Lung (tissue), 12 donors: ENCODE results near the gene ABCG5. TPM values are rescaled to one million over a fixed set of nuclear protein-coding genes. Genes with fewer than 3 reads are reported as not detected.

ENCODE experiments used
- ATAC-seq: fragments of 200-7000 bp; cut with Tn5 transposase; one replicate; pipeline ENCODE4 v1.9.1; 2020; ENCODE audit warnings: moderate number of reproducible peaks; ENCODE audit not compliant: insufficient read depth, low FRiP score
- DNase-seq, 3 donors: peaks; one replicate each; pipeline ENCODE4 v3.0.0-alpha.2; 2013 to 2017
- H3K27ac ChIP-seq, 2 donors: one replicate each; pipeline ENCODE4 v1.5.1; 2013; ENCODE audit warnings: mild to moderate bottlenecking in 2 of 2, moderate library complexity in 2 of 2, control low read depth in 1 of 2, inconsistent platforms in 1 of 2, low read depth in 1 of 2, low read length in 1 of 2
- H3K27me3 ChIP-seq, 3 donors: one replicate each; pipeline ENCODE4 v1.5.1; 2013; ENCODE audit warnings: low read length in 2 of 3; ENCODE audit not compliant: control insufficient read depth in 3 of 3, insufficient read depth in 3 of 3
- H3K36me3 ChIP-seq, 4 donors: one replicate each; pipeline ENCODE4 v1.5.1; 2013; ENCODE audit warnings: low read length in 4 of 4, mild to moderate bottlenecking in 1 of 4, moderate library complexity in 1 of 4; ENCODE audit not compliant: control insufficient read depth in 4 of 4, insufficient read depth in 4 of 4
- H3K4me1 ChIP-seq, 5 donors: one replicate each; pipeline ENCODE4 v1.5.1; 2013; ENCODE audit warnings: low read length in 5 of 5, mild to moderate bottlenecking in 2 of 5, moderate library complexity in 1 of 5; ENCODE audit not compliant: control insufficient read depth in 5 of 5, insufficient read depth in 5 of 5
- H3K4me3 ChIP-seq: one replicate; pipeline ENCODE4 v1.5.1; 2013; ENCODE audit warnings: mild to moderate bottlenecking, control low read depth, moderate library complexity
- H3K9ac ChIP-seq, 2 donors: one replicate each; pipeline ENCODE4 v1.5.1; 2013; ENCODE audit warnings: low read length in 2 of 2, control low read depth in 1 of 2; ENCODE audit not compliant: insufficient read depth in 1 of 2
- H3K9me3 ChIP-seq, 4 donors: one replicate each; pipeline ENCODE4 v1.5.1; 2013; ENCODE audit warnings: low read length in 3 of 4, mild to moderate bottlenecking in 1 of 4, moderate library complexity in 1 of 4; ENCODE audit not compliant: control insufficient read depth in 4 of 4, insufficient read depth in 3 of 4
- WGBS, 2 donors: extraction: QIAGEN DNeasy Blood & Tissue Kit; methylation state at CpG; one replicate each; pipeline ENCODE4 v1.1.7; 2013; 5-methylcytosine and 5-hydroxymethylcytosine counted together
- polyA plus RNA-seq, 2 donors: library from polyadenylated mRNA; stranded (reverse); fragments of 200-250 nt; gene quantifications; one replicate each; pipeline ENCODE4 v1.2.1, GENCODE V29; 2013
- total RNA-seq, 2 donors: library from RNA; depleted of rRNA in 1 of 2; stranded (reverse); fragments of >200 nt in 1 of 2; gene quantifications; one replicate each; pipeline ENCODE4 v1.2.1, GENCODE V29; 2014 to 2021
- TF ChIP-seq, protein P1 (sequence below): IDR thresholded peaks from 2 replicates; pipeline ENCODE4 v1.5.1; 2012; ENCODE audit warnings: mild to moderate bottlenecking; ENCODE audit errors: control extremely low read depth, extremely low read depth
- donor health status: control.
- donor health status: control.
- donor health status: Bipolar disorder and iron deficiency.
- donor health status: healthy.
- donor health status: DM: yes; HTN: yes; CAD: no.

The ABCG5 gene
- total and polyA plus RNA-seq, 4 donors: 0.09 TPM; not detected in 3

DNA sequence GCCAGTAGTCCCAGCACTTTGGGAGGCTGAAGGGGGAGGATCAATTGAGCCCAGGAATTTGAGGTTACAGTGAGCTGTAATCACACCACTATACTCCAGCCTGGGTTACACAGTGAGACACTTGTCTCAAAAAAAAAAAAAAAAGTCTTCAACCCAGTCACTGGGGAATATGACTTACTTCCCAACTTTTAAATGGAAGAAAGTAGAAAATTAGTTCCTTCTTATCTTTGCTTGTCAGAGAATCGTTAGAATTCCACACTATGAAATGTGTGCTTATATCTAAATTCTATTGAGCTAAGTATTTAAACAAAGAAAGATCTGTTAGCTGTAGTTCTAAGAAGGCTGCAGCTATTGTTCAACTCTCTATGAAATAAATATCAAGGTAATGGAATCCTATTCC is 42.4 kb downstream of the ABCG5 start:
- ATAC-seq (no peak), DNase-seq (no peak)
- Histone ChIP-seq H3K36me3 (peaks cover 2 to 38% (median 8%) of the 10 kb centered on the region in 4 donors), H3K9me3 (no peaks in the 10 kb centered on the region), H3K27me3 (no peaks in the 10 kb centered on the region), H3K27ac (no peak overlapping the region), H3K9ac (no peak overlapping the region), H3K4me3 (no peak overlapping the region), H3K4me1 (peaks cover 0 to 29% (median 0%) of the 10 kb centered on the region in 5 donors)
- TF ChIP-seq, protein P1, sequence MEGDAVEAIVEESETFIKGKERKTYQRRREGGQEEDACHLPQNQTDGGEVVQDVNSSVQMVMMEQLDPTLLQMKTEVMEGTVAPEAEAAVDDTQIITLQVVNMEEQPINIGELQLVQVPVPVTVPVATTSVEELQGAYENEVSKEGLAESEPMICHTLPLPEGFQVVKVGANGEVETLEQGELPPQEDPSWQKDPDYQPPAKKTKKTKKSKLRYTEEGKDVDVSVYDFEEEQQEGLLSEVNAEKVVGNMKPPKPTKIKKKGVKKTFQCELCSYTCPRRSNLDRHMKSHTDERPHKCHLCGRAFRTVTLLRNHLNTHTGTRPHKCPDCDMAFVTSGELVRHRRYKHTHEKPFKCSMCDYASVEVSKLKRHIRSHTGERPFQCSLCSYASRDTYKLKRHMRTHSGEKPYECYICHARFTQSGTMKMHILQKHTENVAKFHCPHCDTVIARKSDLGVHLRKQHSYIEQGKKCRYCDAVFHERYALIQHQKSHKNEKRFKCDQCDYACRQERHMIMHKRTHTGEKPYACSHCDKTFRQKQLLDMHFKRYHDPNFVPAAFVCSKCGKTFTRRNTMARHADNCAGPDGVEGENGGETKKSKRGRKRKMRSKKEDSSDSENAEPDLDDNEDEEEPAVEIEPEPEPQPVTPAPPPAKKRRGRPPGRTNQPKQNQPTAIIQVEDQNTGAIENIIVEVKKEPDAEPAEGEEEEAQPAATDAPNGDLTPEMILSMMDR: no peak
- 70 to 92% methylated on average over 1 of the region's 1 CpG for WGBS, 2 donors

GRCh38 chr2:43794956-43795355 is 43.7 kb downstream of the ABCG5 start:
- peaks cover 0 to 39% (median 0%) of the 10 kb centered on the region in 5 donors for H3K4me1 ChIP-seq
- ATAC-seq (no peak), DNase-seq (peak in 2 of 3 donors; percentile 56 to 67)
- no peak overlapping the region for H3K4me3 ChIP-seq
- H3K9me3 ChIP-seq: no peaks in the 10 kb centered on the region
- TF ChIP-seq, protein P1: no peak
- no peaks in the 10 kb centered on the region for H3K27me3 ChIP-seq
- H3K9ac ChIP-seq: no peak overlapping the region
- WGBS, 2 donors: 78 to 89% methylated on average over 9 of the region's 9 CpGs
- H3K36me3 ChIP-seq: peaks cover 2 to 36% (median 8%) of the 10 kb centered on the region in 4 donors
- no peak overlapping the region for H3K27ac ChIP-seq

DNA sequence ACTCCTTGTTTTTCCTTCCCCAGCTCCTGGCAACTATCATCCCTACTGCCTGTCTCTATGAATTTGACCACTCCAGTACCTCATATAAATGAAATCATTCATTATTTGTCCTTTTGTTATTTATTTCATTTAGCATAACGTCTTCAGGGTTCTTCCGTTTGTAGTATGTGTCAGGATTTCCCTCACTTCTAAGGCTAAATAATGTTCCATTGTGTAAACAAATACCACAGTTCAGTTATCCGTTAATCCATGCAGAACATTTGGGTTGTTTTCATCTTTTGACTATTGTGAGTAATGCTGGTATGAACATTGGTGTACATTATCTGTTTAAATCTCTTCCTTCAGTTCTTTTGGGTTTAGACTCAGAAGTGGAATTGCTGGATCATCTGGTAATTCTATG is 46.0 kb downstream of the ABCG5 start:
- peak in 1 of 3 donors; percentile 29 for DNase-seq
- peaks cover 1 to 34% (median 14%) of the 10 kb centered on the region in 4 donors for H3K36me3 ChIP-seq
- ATAC-seq: no peak
- no peaks in the 10 kb centered on the region for H3K27me3 ChIP-seq
- TF ChIP-seq, protein P1: no peak
- H3K27ac ChIP-seq: no peak overlapping the region
- 76 to 81% methylated on average over 3 of the region's 3 CpGs for WGBS, 2 donors
- no peak overlapping the region for H3K4me3 ChIP-seq
- H3K9me3 ChIP-seq: no peaks in the 10 kb centered on the region
- H3K9ac ChIP-seq: peak overlapping the region in 1 of 2 donors; percentile 52
- H3K4me1 ChIP-seq: peaks cover 0 to 61% (median 0%) of the 10 kb centered on the region in 5 donors
